Activated CD8-positive, alpha-beta memory T cell treated with anti-CD3 and anti-CD28 coated beads for 4 hours (primary cell): Measurements from ENCODE around the gene RBM12.
"Not testable (repeated sequence)": the region's sequence is repeated elsewhere in the genome, so short reads cannot be mapped to it uniquely, and the experiment has no call there.

Experiments used
- DNase-seq, 2 donors: peaks; one replicate each; pipeline ENCODE4 v3.0.0-alpha.2; 2020; ENCODE audit warnings: low read depth in 2 of 2

RBM12 gene

GRCh38 chr20:35664466-35665206, at the start of gene RBM12, which contains the start of gene CPNE1:
TSS of gene RBM12 (minus strand) at chr20:35664900. CDS start at chr20:35655322, 9,578 bp downstream.
TSS of gene CPNE1 (minus strand) at chr20:35664900. CDS start at chr20:35632923, 31,977 bp downstream.
- peak; percentile 86 to 88 for DNase-seq

DNA sequence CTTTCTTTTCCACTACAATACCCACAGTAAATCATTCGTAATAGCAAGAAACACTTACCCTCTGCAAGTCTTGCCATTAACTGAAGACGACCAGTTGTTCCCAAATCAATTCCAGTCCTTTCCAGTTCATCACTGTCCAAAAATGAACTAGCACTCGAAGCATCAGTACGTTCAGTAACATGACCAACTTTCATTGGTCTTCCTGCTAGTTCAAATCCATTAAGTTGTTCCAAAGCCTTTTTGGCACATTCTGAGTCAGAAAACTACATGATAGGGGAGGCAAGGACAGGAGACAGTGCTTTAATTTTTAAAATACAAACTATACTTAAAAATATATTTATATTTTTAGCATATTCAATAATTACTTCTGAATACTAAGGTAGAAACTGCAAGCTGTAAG, 49.4 kb upstream of the RBM12 start:
- DNase-seq: no peak

- DNase-seq: not testable (repeated sequence)
Measured at GRCh38 chr20:35713120-35713519, 48.4 kb upstream of the RBM12 start.

DNA sequence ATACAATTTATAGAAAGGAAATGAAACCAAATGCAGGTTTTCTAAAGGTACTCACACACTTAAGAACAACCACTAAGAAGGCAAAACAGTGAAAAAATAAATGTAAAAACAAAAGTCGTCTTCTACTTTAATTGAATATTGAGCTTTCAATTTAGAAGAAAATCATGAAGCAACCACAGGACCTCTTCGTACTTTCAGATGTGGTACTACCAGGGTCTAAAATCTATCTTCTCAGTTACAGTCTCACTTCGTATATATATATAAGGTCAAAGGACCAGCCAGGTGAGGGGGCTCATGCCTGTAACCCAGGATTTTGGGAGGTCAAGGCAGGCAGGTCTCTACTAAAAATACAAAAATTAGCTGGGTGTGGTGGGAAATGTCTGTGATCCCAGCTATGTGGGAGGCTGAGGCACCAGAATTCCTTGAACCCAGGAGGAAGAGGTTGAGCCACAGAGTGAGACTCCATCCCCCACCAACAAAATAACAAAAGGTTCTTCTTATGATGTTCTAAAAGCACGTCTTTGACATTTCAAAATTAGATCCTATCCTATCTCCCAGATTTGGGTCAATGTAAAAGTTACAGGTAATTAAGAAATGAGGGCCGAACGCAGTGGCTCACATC, 47.0 kb upstream of the RBM12 start:
- no peak for DNase-seq

DNA sequence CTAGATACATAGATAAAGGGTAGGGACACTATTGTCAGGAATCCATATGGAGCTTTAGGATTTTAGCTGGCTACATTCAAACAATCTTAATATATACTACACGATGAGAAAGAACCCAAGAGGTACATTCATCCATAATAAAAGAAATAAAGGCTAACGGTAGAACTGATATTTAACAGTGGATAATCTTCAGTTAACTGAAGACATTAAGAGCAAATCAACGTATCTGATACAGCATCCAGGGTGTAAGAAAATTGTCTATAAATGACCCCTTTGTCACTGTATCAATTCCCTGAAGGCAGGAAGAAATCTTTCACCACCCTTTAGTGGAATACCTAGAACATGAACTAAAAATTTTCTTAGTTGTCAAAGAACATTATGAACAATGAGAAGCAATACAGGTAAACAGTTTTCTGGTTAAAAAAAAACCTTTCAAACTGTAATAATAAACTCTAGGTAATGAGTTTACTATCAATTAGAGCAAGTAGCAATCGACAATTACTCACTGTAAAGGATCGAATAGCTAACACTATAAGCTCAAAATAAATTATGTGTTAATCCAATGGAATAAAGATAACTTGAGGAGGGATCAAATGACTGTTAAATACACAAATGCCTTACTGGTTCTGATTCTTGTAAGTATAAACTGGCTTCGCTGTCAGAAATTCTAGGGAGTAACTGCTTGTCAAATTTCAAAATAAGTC, 46.3 kb upstream of the RBM12 start:
- DNase-seq: no peak

- no peak for DNase-seq
Measured at GRCh38 chr20:35710039-35710438, 45.3 kb upstream of the RBM12 start.

DNA sequence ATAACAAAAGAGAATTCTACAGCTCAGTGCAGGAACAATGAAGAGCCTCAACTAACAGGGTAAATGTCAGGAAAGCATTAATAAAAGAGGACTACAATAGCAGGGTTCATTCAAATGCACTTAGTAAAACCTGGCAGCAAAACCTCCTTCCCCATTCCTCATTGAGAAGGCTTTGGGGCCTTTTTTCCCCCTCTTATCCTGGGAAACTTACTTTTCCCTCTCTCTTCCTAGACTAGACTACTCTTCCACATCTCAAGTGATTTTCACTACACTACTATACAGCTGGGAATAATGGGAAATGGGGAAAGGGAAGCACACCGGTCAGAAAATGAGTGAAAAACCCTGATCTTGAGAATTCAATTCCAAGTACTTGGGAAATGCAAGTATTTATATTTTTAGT, 44.6 kb upstream of the RBM12 start:
- no peak for DNase-seq

DNA sequence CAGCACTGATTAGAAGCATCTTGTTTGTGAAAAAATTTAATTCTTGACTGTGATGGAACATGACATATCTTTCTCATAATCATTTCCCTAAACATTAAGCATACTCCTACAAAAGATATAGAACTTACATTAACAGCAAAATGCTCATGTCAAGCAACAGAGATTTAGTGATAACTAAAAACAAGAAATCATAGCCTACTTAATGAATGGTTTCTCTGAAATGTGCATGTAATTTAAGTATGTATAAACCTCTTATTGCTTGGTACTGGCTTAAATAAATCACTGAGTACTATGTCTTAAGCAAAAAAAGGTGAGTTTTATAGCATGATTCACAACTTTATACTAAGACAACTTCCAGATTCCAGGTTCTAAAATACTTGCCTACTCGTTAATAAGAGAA, 43.8 kb upstream of the RBM12 start:
- DNase-seq: no peak

- not testable (repeated sequence) for DNase-seq
Measured at GRCh38 chr20:35706591-35707529, 42.2 kb upstream of the RBM12 start.

DNA sequence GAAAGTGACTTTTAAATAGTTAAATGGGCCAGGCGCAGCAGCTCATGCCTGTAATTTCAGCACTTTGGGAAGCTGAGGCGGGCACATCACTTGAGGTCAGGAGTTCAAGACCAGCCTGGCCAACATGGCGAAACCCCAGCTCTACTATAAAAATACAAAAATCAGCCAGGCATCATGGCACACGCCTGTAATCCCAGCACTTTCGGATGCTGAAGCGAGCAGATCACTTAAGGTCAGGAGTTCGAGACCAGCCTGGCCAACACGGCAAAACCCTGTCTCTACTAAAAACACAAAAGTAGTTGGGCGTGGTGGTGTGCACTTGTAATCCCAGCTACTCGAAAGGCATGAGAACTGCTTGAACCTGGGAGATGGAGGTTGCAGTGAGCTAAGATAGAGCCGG, 41.2 kb upstream of the RBM12 start:
- DNase-seq: not testable (repeated sequence)

GRCh38 chr20:35704514-35705261, 40.0 kb upstream of the RBM12 start:
- DNase-seq: no peak

DNA sequence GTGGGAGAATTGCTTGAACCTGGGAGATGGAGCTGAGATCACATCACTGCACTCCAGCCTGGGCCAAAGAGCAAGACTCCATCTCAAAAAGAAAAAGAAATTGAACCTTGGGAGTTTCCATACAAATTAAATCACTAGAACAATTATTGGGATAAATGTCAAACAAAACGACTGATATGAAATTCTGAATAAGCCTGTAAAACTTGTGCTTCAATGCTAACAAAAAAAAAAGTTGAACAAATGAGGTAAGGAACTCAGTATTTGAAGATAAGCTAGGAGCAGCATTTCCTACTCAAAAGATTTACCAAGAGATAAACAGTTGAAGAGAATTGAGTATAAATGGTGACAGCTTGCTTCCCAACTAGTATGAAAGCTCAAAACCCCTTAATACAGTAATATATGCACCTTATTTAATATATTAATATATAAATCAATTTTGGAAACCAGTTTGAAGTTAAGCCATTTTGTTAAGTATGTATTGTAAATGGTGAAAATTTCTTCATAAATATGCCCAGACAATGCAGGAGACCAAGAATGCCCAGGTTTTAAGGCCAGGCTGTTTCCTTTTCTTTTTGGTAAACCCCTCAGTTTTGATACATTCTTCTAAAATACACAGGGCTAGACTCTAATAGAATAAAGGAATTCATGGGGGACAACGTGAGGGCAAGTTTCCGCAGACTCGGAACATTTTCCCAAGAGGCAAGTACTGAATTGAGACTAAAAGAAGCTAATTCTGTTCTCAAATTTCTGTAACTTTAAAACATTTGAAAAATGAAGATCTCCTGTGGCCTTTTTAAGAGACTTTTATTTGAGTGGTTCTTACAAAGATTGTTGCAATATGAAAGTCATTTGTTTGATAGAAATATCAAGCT, 38.4 kb upstream of the RBM12 start:
- DNase-seq: no peak

DNA sequence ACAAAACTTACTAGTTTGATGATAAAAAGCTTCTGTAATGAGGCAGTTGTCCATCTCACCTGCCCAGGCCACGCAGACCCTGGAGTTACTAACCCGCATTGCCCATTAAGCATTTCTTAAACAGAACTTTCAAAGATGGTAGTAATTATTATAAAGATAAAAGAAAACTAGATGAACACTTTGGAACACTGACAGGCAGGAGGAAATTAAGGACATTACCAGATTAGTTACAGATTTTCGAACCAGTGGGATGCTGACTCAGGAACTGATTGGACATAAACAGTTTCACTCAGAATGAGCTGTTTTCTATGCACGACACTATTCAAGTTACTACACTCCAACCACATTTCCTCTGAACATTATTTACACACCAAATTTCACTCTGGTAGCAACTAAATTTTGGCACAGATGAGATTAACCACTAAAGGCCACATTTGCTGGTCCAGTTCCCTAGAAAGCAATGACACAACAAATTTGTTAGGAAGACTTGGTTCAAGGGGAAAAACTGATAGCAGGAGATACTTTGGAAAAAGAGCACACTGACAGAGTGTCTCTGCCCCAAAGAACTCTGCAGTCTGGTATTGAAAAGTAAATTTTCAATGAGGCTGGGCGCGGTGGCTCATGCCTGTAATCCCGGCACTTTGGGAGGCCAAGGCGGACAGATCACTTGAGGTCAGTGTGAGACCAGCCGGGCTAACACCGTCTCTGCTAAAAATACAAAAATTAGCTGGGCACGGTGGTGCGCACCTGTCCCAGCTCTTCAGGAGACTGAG, 37.5 kb upstream of the RBM12 start:
- DNase-seq: no peak

DNA sequence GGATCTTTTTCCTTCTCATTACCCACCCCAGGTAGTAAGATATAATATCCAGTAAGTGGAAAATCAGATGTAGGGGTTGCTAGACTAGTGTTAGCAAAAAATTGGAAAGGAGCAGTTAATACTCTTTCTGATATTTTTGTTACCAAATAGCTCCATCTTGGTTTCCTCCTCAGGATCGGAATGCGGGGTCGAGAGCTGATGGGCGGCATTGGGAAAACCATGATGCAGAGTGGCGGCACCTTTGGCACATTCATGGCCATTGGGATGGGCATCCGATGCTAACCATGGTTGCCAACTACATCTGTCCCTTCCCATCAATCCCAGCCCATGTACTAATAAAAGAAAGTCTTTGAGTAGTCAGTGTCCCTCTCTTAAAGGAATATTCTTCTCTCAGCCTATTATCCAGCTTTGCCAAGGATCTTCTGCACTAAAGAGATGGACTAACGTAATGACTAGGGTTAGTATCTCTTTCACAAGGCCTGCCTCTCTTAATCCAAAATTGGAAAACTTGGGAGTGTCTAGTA, 36.0 kb upstream of the RBM12 start:
- no peak for DNase-seq

DNA sequence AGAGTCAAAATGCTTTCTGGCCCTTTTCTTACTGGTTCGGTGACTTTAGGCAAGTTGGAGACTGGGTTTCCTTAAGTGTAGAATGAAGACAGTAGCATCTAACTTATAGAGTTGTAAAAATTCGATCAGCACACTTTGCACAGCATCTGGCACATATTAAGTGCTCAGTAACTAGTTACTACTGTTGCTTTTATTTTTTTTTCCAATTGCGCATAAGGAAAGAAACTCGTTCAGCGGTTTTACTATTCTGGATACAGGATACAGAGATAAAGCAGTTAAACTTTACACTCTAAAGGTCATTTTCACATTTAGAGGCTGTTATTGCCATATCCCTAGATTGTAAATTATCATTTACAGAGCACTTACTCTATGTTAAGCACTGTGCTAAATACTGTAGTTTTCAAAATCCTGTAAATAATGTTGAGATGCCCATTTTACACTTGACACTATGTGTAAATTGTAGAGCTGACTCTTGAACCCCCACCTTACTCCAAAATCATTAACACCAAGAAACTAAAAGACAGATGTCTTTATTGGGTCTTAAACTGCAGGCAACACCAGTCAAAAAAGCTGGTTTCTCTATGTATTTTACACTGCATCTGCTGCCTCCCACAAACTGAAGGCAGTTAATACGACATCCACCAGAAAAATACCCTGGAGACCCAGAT, 35.4 kb upstream of the RBM12 start:
- DNase-seq: no peak

GRCh38 chr20:35699127-35699956, 34.6 kb upstream of the RBM12 start, which contains the start of the genes NFS1 and ROMO1:
TSS of gene NFS1 (minus strand) at chr20:35699352. CDS start at chr20:35699288, 64 bp downstream.
TSS of gene ROMO1 (plus strand) at chr20:35699405. CDS start at chr20:35699633, 228 bp downstream.
- peak; percentile 62 to 71 for DNase-seq
